K562 (cell line): ENCODE measurements around the gene SSU72. TPM values are rescaled to one million over a fixed set of nuclear protein-coding genes. Genes with fewer than 3 reads are reported as not detected.

ENCODE experiments used
- CBFA2T2 ChIP-seq: fragments of 450-650 bp; conservative IDR thresholded peaks from 2 replicates; pipeline ENCODE4 v1.6.1; 2017; ENCODE audit warnings: mild to moderate bottlenecking
- HDAC8 ChIP-seq: fragments of 450-650 bp; IDR thresholded peaks from 2 replicates; pipeline ENCODE4 v1.6.1; 2016; ENCODE audit warnings: mild to moderate bottlenecking, missing genetic modification characterization, moderate library complexity, missing compliant biosample characterization
- HIVEP1 ChIP-seq: fragments of 250-450 bp; sonication (Bioruptor Pico); IDR thresholded peaks from 2 replicates; pipeline ENCODE4 v1.4.0; 2020; ENCODE audit warnings: mild to moderate bottlenecking
- LCOR ChIP-seq: sonication (generic); formaldehyde crosslinking; IDR thresholded peaks from 2 replicates; pipeline ENCODE4 v1.8.0; 2022; ENCODE audit warnings: mild to moderate bottlenecking, missing genetic modification reagents
- MAX ChIP-seq: sonication (generic); formaldehyde crosslinking; IDR thresholded peaks from 2 replicates; pipeline ENCODE4 v1.9.0; 2022; ENCODE audit warnings: mild to moderate bottlenecking, missing genetic modification reagents
- MCM2 ChIP-seq: fragments of 450-650 bp; IDR thresholded peaks from 2 replicates; pipeline ENCODE4 v1.6.1; 2017; ENCODE audit warnings: low read depth, mild to moderate bottlenecking
- MCM3 ChIP-seq: fragments of 450-650 bp; IDR thresholded peaks from 2 replicates; pipeline ENCODE4 v1.6.1; 2016
- NFIC ChIP-seq: fragments of 450-650 bp; IDR thresholded peaks from 2 replicates; pipeline ENCODE4 v1.6.1; 2017; ENCODE audit warnings: mild to moderate bottlenecking, inconsistent platforms
- POLR3G ChIP-seq: IDR thresholded peaks from 2 replicates; pipeline ENCODE4 v1.6.1; 2011; ENCODE audit not compliant: insufficient read length, insufficient replicate concordance; ENCODE audit errors: extremely low read depth
- RBM22 ChIP-seq: fragments of 200-400 bp; formaldehyde crosslinking; IDR thresholded peaks from 2 replicates; pipeline ENCODE4 v1.6.1; 2018; ENCODE audit warnings: low read length, low read depth; ENCODE audit not compliant: poor library complexity, severe bottlenecking
- RERE ChIP-seq: sonication (generic); formaldehyde crosslinking; IDR thresholded peaks from 2 replicates; pipeline ENCODE4 v1.8.0; 2023; ENCODE audit warnings: missing genetic modification reagents, mild to moderate bottlenecking, borderline replicate concordance
- RNF219 ChIP-seq: fragments of 250-450 bp; sonication (Bioruptor Pico); IDR thresholded peaks from 2 replicates; pipeline ENCODE4 v1.5.0; 2022; ENCODE audit warnings: mild to moderate bottlenecking
- SIRT6 ChIP-seq: IDR thresholded peaks from one replicate; pipeline ENCODE4 v1.6.1; 2012; ENCODE audit warnings: low read depth, mild to moderate bottlenecking, control low read depth, inconsistent platforms, low read length, moderate library complexity
- SRF ChIP-seq, 2 experiments: fragments of 250-450, 450-650 bp in 1 of 2; sonication (Bioruptor Pico) in 1 of 2; sonication (generic) in 1 of 2; formaldehyde crosslinking; IDR thresholded peaks; 2 replicates each; pipeline versions ENCODE4 v1.5.0 to v1.5.1; 2020 to 2022; ENCODE audit warnings: mild to moderate bottlenecking in 1 of 2, missing genetic modification reagents in 1 of 2
- TAL1 ChIP-seq: fragments of 450-650 bp; IDR thresholded peaks from 2 replicates; pipeline ENCODE4 v1.6.1; 2016; ENCODE audit warnings: mild to moderate bottlenecking
- THRB ChIP-seq: fragments of 450-650 bp; formaldehyde crosslinking; conservative IDR thresholded peaks from 2 replicates; pipeline ENCODE4 v1.4.0; 2022; ENCODE audit warnings: mild to moderate bottlenecking, missing genetic modification characterization
- ZNF324 ChIP-seq: fragments of 250-450 bp; sonication (Bioruptor Pico); IDR thresholded peaks from 2 replicates; pipeline ENCODE4 v1.4.0; 2020; ENCODE audit warnings: mild to moderate bottlenecking
- polyA plus RNA-seq, 8 experiments: library from polyadenylated mRNA; depleted of rRNA in 4 of 8; stranded (reverse) in 5 of 8; unstranded in 3 of 8; fragments of >200 nt; fragmentation: Nextera tagmentation in 2 of 8; fragmentation: Illumina TruSeq in 1 of 8; extraction: Ambion mirVana in 2 of 8; extraction: Trizol in 1 of 8; gene quantifications; 2 replicates each; pipeline versions ENCODE4 v1.2.1 to v1.2.3, GENCODE V29; 2011 to 2014; ENCODE audit warnings: inconsistent platforms in 1 of 8, missing spikeins in 1 of 8
- total RNA-seq, 7 experiments: library from RNA; depleted of rRNA in 6 of 7; stranded (reverse); fragments of >200 nt in 6 of 7; fragmentation: Illumina TruSeq in 2 of 7; extraction: Trizol in 2 of 7; gene quantifications; 2 replicates each; pipeline versions ENCODE4 v1.2.1 to v1.2.3, GENCODE V29; 2011 to 2021; ENCODE audit warnings: low replicate concordance in 1 of 7
- TF ChIP-seq, protein P1 (sequence below): fragments of 250-450 bp; sonication (Bioruptor Pico); IDR thresholded peaks from 2 replicates; pipeline ENCODE4 v1.4.0; 2020

The SSU72 gene
- total and polyA plus RNA-seq, 9 of the 15 experiments (the other 6 are each of a cell fraction or from before 2014, with no cell fraction given), result 70.8 to 201 (median 94.6) TPM

GRCh38 chr1:1609822-1610485 is 35.3 kb upstream of the SSU72 start (continued):
- no peak for TF ChIP-seq RERE (CRISPR knock-in tag)
- TF ChIP-seq MCM3, result no peak
- no peak for TF ChIP-seq CBFA2T2
- no peak for TF ChIP-seq POLR3G
- TF ChIP-seq, protein P1, sequence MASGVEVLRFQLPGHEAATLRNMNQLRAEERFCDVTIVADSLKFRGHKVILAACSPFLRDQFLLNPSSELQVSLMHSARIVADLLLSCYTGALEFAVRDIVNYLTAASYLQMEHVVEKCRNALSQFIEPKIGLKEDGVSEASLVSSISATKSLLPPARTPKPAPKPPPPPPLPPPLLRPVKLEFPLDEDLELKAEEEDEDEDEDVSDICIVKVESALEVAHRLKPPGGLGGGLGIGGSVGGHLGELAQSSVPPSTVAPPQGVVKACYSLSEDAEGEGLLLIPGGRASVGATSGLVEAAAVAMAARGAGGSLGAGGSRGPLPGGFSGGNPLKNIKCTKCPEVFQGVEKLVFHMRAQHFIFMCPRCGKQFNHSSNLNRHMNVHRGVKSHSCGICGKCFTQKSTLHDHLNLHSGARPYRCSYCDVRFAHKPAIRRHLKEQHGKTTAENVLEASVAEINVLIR (CRISPR knock-in tag), result peak; percentile 67
- peak; percentile 71 for TF ChIP-seq ZNF324 (CRISPR knock-in tag)
- TF ChIP-seq HIVEP1 (CRISPR knock-in tag), result peak; percentile 84; the same call in 1 of the 2 replicates
- peak; percentile 99 for TF ChIP-seq HDAC8 (tag)
- no peak for TF ChIP-seq TAL1
- peak in 1 of 2 experiments; percentile 69; a peak in 1 of 4 replicates for TF ChIP-seq SRF (CRISPR knock-in tag; IDR thresholded peaks at IDR 0.05)
- TF ChIP-seq THRB (CRISPR knock-in tag), result peak; percentile 80; the same call in 1 of the 2 replicates
- no peak for TF ChIP-seq RBM22
- no peak for TF ChIP-seq NFIC
- TF ChIP-seq MCM2, result no peak
- no peak for TF ChIP-seq RNF219
- TF ChIP-seq MAX (CRISPR knock-in tag), result no peak
- TF ChIP-seq LCOR (CRISPR knock-in tag), result no peak
- TF ChIP-seq SIRT6, result no peak
